ENCODE measurements around the gene E2F4.

E2F4 gene

GRCh38 chr16:67157892-67158635 is 33.9 kb upstream of the E2F4 start:
- peak overlapping the region in 2 of 5 donors; percentile 30 to 86 for H3K9ac ChIP-seq (ENCODE audit: low read length in 5 of 5)
- H3K4me1 ChIP-seq (ENCODE audit: control insufficient read depth in 5 of 5, insufficient read depth in 5 of 5, low read length in 5 of 5), result peaks cover 0 to 54% (median 39%) of the 10 kb centered on the region in 5 donors

GRCh38 chr16:67158637-67159600 is 33.0 kb upstream of the E2F4 start:
- peaks cover 0 to 63% (median 47%) of the 10 kb centered on the region in 5 donors for H3K4me1 ChIP-seq (ENCODE audit: control insufficient read depth in 5 of 5, insufficient read depth in 5 of 5, low read length in 5 of 5)

More at GRCh38 chr16:67157892-67158635, 33.9 kb upstream of the E2F4 start:
- Histone ChIP-seq H3K27ac (ENCODE audit: low read depth, low read length) (no peak overlapping the region), H3K36me3 (ENCODE audit: control insufficient read depth in 5 of 5, insufficient read depth in 5 of 5, low read length in 5 of 5) (peaks cover 0 to 3% (median 0%) of the 10 kb centered on the region in 5 donors), H3K9me3 (ENCODE audit: control insufficient read depth in 5 of 5, low read length in 5 of 5) (no peaks in the 10 kb centered on the region), H3K4me3 (ENCODE audit: low read depth in 1 of 5, low read length in 5 of 5) (no peak overlapping the region), H3K27me3 (ENCODE audit: control insufficient read depth in 5 of 5, insufficient read depth in 4 of 5, low read length in 5 of 5) (peaks cover 0 to 6% (median 0%) of the 10 kb centered on the region in 5 donors)

GRCh38 chr16:67161595-67162058 is 30.3 kb upstream of the E2F4 start:
- peaks cover 0 to 19% (median 5%) of the 10 kb centered on the region in 5 donors for H3K27me3 ChIP-seq (ENCODE audit: control insufficient read depth in 5 of 5, insufficient read depth in 4 of 5, low read length in 5 of 5)
- H3K4me3 ChIP-seq (ENCODE audit: low read depth in 1 of 5, low read length in 5 of 5), result peak overlapping the region in 3 of 5 donors; percentile 21 to 89 (median 50)
- H3K4me1 ChIP-seq (ENCODE audit: control insufficient read depth in 5 of 5, insufficient read depth in 5 of 5, low read length in 5 of 5), result peaks cover 0 to 77% (median 62%) of the 10 kb centered on the region in 5 donors
- H3K9me3 ChIP-seq (ENCODE audit: control insufficient read depth in 5 of 5, low read length in 5 of 5), result no peaks in the 10 kb centered on the region
- no peak overlapping the region for H3K27ac ChIP-seq (ENCODE audit: low read depth, low read length)
- no peak overlapping the region for H3K9ac ChIP-seq (ENCODE audit: low read length in 5 of 5)
- no peaks in the 10 kb centered on the region for H3K36me3 ChIP-seq (ENCODE audit: control insufficient read depth in 5 of 5, insufficient read depth in 5 of 5, low read length in 5 of 5)

More at GRCh38 chr16:67158637-67159600, 33.0 kb upstream of the E2F4 start:
- Histone ChIP-seq H3K27ac (ENCODE audit: low read depth, low read length) (no peak overlapping the region), H3K9me3 (ENCODE audit: control insufficient read depth in 5 of 5, low read length in 5 of 5) (no peaks in the 10 kb centered on the region), H3K4me3 (ENCODE audit: low read depth in 1 of 5, low read length in 5 of 5) (peak overlapping the region; percentile 59 to 94 (median 89)), H3K9ac (ENCODE audit: low read length in 5 of 5) (peak overlapping the region; percentile 56 to 88 (median 83)), H3K27me3 (ENCODE audit: control insufficient read depth in 5 of 5, insufficient read depth in 4 of 5, low read length in 5 of 5) (peaks cover 0 to 14% (median 0%) of the 10 kb centered on the region in 5 donors), H3K36me3 (ENCODE audit: control insufficient read depth in 5 of 5, insufficient read depth in 5 of 5, low read length in 5 of 5) (peaks cover 0 to 3% (median 0%) of the 10 kb centered on the region in 5 donors)

- Histone ChIP-seq H3K27ac (ENCODE audit: low read depth, low read length) (no peak overlapping the region), H3K9ac (ENCODE audit: low read length in 5 of 5) (no peak overlapping the region), H3K9me3 (ENCODE audit: control insufficient read depth in 5 of 5, low read length in 5 of 5) (no peaks in the 10 kb centered on the region), H3K4me3 (ENCODE audit: low read depth in 1 of 5, low read length in 5 of 5) (peak overlapping the region in 3 of 5 donors; percentile 36 to 70 (median 66)), H3K36me3 (ENCODE audit: control insufficient read depth in 5 of 5, insufficient read depth in 5 of 5, low read length in 5 of 5) (peaks cover 0 to 8% (median 0%) of the 10 kb centered on the region in 5 donors), H3K27me3 (ENCODE audit: control insufficient read depth in 5 of 5, insufficient read depth in 4 of 5, low read length in 5 of 5) (peaks cover 0 to 19% (median 5%) of the 10 kb centered on the region in 5 donors), H3K4me1 (ENCODE audit: control insufficient read depth in 5 of 5, insufficient read depth in 5 of 5, low read length in 5 of 5) (peaks cover 0 to 77% (median 62%) of the 10 kb centered on the region in 5 donors)
Observed at GRCh38 chr16:67162506-67163163, 29.3 kb upstream of the E2F4 start.

- H3K9ac ChIP-seq (ENCODE audit: low read length in 5 of 5), result no peak overlapping the region
Observed at GRCh38 chr16:67163164-67163998, 28.6 kb upstream of the E2F4 start.

GRCh38 chr16:67163999-67164558 is 27.9 kb upstream of the E2F4 start:
- Histone ChIP-seq H3K36me3 (ENCODE audit: control insufficient read depth in 5 of 5, insufficient read depth in 5 of 5, low read length in 5 of 5) (peaks cover 0 to 10% (median 0%) of the 10 kb centered on the region in 5 donors), H3K9me3 (ENCODE audit: control insufficient read depth in 5 of 5, low read length in 5 of 5) (no peaks in the 10 kb centered on the region), H3K4me1 (ENCODE audit: control insufficient read depth in 5 of 5, insufficient read depth in 5 of 5, low read length in 5 of 5) (peaks cover 0 to 72% (median 58%) of the 10 kb centered on the region in 5 donors), H3K4me3 (ENCODE audit: low read depth in 1 of 5, low read length in 5 of 5) (peak overlapping the region in 4 of 5 donors; percentile 47 to 70 (median 58)), H3K27ac (ENCODE audit: low read depth, low read length) (no peak overlapping the region), H3K27me3 (ENCODE audit: control insufficient read depth in 5 of 5, insufficient read depth in 4 of 5, low read length in 5 of 5) (peaks cover 0 to 19% (median 5%) of the 10 kb centered on the region in 5 donors), H3K9ac (ENCODE audit: low read length in 5 of 5) (no peak overlapping the region)

More at GRCh38 chr16:67163164-67163998, 28.6 kb upstream of the E2F4 start:
- Histone ChIP-seq H3K4me3 (ENCODE audit: low read depth in 1 of 5, low read length in 5 of 5) (peak overlapping the region in 4 of 5 donors; percentile 36 to 70 (median 58)), H3K36me3 (ENCODE audit: control insufficient read depth in 5 of 5, insufficient read depth in 5 of 5, low read length in 5 of 5) (peaks cover 0 to 10% (median 0%) of the 10 kb centered on the region in 5 donors), H3K27ac (ENCODE audit: low read depth, low read length) (no peak overlapping the region), H3K27me3 (ENCODE audit: control insufficient read depth in 5 of 5, insufficient read depth in 4 of 5, low read length in 5 of 5) (peaks cover 0 to 19% (median 5%) of the 10 kb centered on the region in 5 donors), H3K4me1 (ENCODE audit: control insufficient read depth in 5 of 5, insufficient read depth in 5 of 5, low read length in 5 of 5) (peaks cover 0 to 76% (median 62%) of the 10 kb centered on the region in 5 donors), H3K9me3 (ENCODE audit: control insufficient read depth in 5 of 5, low read length in 5 of 5) (no peaks in the 10 kb centered on the region)

GRCh38 chr16:67164599-67165061 is 27.3 kb upstream of the E2F4 start, which contains the start of gene HSF4:
Gene HSF4, plus strand, starts transcription at chr16:67164745. Its CDS starts 67 bp downstream, at chr16:67164812.
- peak within 1 kb of the TSS in 3 of 5 donors; percentile 30 to 66 (median 64) for H3K9ac ChIP-seq (ENCODE audit: low read length in 5 of 5)
- peak within 1 kb of the TSS; percentile 47 to 70 (median 61) for H3K4me3 ChIP-seq (ENCODE audit: low read depth in 1 of 5, low read length in 5 of 5)
- H3K9me3 ChIP-seq (ENCODE audit: control insufficient read depth in 5 of 5, low read length in 5 of 5), result no peaks in the 10 kb centered on the region
- H3K36me3 ChIP-seq (ENCODE audit: control insufficient read depth in 5 of 5, insufficient read depth in 5 of 5, low read length in 5 of 5), result peaks cover 0 to 10% (median 0%) of the 10 kb centered on the region in 5 donors
- H3K4me1 ChIP-seq (ENCODE audit: control insufficient read depth in 5 of 5, insufficient read depth in 5 of 5, low read length in 5 of 5), result peaks cover 0 to 72% (median 59%) of the 10 kb centered on the region in 5 donors
- peaks cover 0 to 19% (median 5%) of the 10 kb centered on the region in 5 donors for H3K27me3 ChIP-seq (ENCODE audit: control insufficient read depth in 5 of 5, insufficient read depth in 4 of 5, low read length in 5 of 5)
- H3K27ac ChIP-seq (ENCODE audit: low read depth, low read length), result no peak within 1 kb of the TSS
